SJSA1 (cell line): ENCODE measurements around the gene CPA4. TPM values are rescaled to one million over a fixed set of nuclear protein-coding genes. Genes with fewer than 3 reads are reported as not detected.

ENCODE experiments used
- DNase-seq, 2 experiments: peaks; one replicate each; pipeline ENCODE4 v3.0.0-alpha.2; 2015 to 2020; ENCODE audit warnings: low spot score in 2 of 2, low read depth in 1 of 2
- H3K27ac ChIP-seq: fragments of 250-450 bp; sonication (Bioruptor Pico); 2 replicates; pipeline ENCODE4 v1.5.1; 2020; ENCODE audit warnings: mild to moderate bottlenecking, moderate library complexity
- H3K27me3 ChIP-seq: fragments of 250-450 bp; sonication (Bioruptor Pico); replicated peaks from 2 replicates; pipeline ENCODE4 v1.5.1; 2020; ENCODE audit warnings: mild to moderate bottlenecking, moderate library complexity
- H3K36me3 ChIP-seq: fragments of 250-450 bp; sonication (Bioruptor Pico); 2 replicates; pipeline ENCODE4 v1.5.1; 2020; ENCODE audit warnings: mild to moderate bottlenecking
- H3K4me1 ChIP-seq: fragments of 250-450 bp; sonication (Bioruptor Pico); replicated peaks from 2 replicates; pipeline ENCODE4 v1.6.1; 2021; ENCODE audit warnings: mild to moderate bottlenecking
- H3K4me3 ChIP-seq: fragments of 250-450 bp; sonication (Bioruptor Pico); 2 replicates; pipeline ENCODE4 v1.5.1; 2020; ENCODE audit warnings: mild to moderate bottlenecking
- H3K9me3 ChIP-seq: fragments of 250-450 bp; sonication (Bioruptor Pico); replicated peaks from 2 replicates; pipeline ENCODE4 v1.5.1; 2020; ENCODE audit warnings: mild to moderate bottlenecking
- total RNA-seq: library from RNA; depleted of rRNA; stranded (reverse); fragments of >200 nt; shearing (Covaris generic); gene quantifications from 2 replicates; pipeline ENCODE4 v1.2.3, GENCODE V29; 2014

The CPA4 gene
- total RNA-seq, 1 experiment from 2014 or later: 12.0 TPM

DNA sequence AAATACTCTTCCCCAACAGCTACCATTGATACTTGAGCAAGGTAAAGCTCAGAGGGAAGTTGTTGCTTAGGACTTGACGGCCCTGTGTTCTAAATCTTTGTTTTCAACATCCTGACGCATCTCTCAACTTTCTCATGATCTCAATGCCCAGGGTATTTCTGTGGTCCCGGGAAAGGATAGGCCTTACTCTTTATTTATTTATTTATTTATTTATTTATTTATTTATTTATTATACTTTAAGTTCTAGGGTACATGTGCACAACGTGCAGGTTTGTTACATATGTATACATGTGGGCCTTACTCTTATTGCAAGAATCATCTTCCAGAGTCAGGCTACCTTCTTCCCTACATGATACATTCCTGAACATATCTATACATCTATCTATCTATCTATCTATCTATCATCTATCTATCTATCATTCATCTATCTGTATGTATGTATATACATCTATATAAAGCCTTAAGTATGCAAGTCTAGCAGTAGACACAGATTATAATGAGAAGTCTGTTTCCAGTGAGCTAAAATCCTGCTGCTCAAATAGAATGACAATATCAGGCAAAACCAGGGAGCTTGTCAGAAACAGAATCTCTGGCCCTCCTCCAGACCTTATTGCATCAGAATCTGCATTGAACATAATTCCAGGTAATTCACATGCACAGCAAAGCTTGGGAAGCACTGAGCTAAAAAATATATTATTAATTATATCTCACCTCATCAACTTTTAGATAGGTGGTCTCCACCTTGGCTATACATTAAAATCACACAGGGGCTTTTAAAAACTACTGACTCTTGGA is 39.5 kb downstream of the CPA4 start:
- Histone ChIP-seq H3K4me3 (no peak overlapping the region), H3K4me1 (peaks cover 7% of the 10 kb centered on the region; the same call in 1 of the 2 replicates), H3K27ac (no peak overlapping the region), H3K36me3 (no peaks in the 10 kb centered on the region), H3K27me3 (no peaks in the 10 kb centered on the region), H3K9me3 (no peaks in the 10 kb centered on the region)
- no peak for DNase-seq

DNA sequence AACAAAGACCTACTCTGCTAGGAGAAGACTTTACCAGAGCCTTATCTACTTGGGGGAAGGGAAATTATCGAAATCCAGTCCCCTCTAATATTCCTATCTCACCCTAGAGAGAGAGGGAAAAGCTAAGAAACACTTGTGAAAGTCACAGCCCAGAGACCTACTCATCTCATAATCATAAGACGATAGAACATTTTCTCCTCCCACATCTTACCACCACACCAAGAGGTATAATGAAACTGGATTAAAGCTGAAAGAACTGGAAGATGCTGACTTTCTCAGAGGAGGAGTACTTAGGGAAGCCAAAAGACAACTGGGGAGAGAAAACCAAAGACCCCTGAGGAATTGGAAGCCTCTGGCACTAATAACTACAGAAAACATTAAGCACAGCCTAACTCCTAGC is 40.9 kb downstream of the CPA4 start:
- no peak for DNase-seq
- no peaks in the 10 kb centered on the region for H3K9me3 ChIP-seq
- H3K27me3 ChIP-seq: no peaks in the 10 kb centered on the region
- H3K4me1 ChIP-seq: peaks cover 7% of the 10 kb centered on the region; the same call in 1 of the 2 replicates
- H3K36me3 ChIP-seq: no peaks in the 10 kb centered on the region
- no peak overlapping the region for H3K4me3 ChIP-seq
- no peak overlapping the region for H3K27ac ChIP-seq

DNA sequence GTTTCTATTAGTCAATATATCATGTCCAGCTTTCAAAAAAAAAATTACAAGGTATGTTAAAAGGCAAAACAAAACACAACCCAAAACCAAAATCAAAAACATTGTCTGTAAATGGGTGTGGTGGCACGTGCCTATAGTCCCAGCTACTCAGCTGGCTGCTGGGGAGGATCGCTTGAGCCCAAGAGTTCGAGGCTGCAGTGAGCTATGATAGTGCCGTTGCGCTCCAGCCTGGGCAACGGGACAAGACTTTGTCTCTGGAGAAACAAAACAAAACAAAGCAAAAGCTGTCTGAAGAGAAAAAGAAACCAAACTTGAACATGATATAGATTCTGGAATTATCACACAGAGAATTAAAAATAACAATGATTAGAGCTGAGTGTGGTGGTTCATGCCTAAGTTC is 41.3 kb downstream of the CPA4 start:
- no peak for DNase-seq
- peaks cover 7% of the 10 kb centered on the region; the same call in 1 of the 2 replicates for H3K4me1 ChIP-seq
- no peak overlapping the region for H3K27ac ChIP-seq
- no peaks in the 10 kb centered on the region for H3K9me3 ChIP-seq
- H3K27me3 ChIP-seq: no peaks in the 10 kb centered on the region
- no peak overlapping the region for H3K4me3 ChIP-seq
- H3K36me3 ChIP-seq: no peaks in the 10 kb centered on the region

DNA sequence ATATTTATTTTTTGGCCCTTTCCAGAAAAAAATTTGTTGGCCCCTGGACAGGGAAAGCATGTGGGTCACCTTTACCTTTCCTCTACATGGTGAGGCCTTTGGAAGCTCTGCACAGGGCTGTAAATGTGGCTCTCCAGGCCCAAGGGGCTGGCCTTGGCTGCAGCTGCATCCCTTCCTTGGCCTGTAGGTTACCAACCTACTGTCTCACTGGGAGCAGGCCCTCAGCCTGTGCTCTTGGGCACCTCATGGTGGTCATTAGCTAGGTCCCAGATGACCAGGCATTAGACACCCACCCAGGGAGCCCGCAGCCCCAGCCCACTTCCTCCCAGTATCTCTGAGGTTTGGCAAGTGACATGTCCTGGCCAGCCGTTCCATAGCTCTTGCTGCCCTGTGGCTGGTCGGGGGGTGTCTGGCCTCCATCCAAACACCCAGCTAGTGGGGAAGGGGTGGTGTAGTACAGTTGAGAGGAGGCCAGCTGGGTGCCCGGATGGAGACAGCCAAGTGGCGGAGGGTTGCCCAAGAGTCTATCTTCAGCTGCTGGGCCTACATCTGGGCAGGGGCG is 44.5 kb downstream of the CPA4 start:
- Histone ChIP-seq H3K4me1 (peaks cover 7% of the 10 kb centered on the region; the same call in 1 of the 2 replicates), H3K9me3 (no peaks in the 10 kb centered on the region), H3K36me3 (no peaks in the 10 kb centered on the region), H3K27me3 (no peaks in the 10 kb centered on the region), H3K27ac (no peak overlapping the region), H3K4me3 (no peak overlapping the region)
- DNase-seq: no peak

DNA sequence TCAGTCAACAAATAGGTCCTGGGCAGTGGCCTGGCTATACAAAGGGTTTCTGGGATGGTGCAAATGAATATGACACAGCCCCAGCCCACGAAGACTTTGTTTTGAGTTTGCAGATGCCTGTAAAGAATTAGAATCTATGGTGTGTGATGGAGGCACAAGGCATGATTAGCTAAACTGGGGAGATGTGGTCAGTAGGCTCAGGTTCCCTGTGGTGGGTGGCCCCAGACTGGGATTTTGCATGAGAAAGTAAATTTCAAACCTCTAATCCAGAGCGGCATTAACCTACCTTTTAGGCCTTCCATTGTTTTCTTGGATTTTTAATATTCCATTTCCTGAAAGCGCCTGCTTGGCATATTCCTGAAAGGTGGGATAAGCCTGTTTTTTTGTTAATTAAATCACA is 45.3 kb downstream of the CPA4 start:
- no peak for DNase-seq
- no peak overlapping the region for H3K4me3 ChIP-seq
- no peaks in the 10 kb centered on the region for H3K9me3 ChIP-seq
- no peaks in the 10 kb centered on the region for H3K36me3 ChIP-seq
- no peaks in the 10 kb centered on the region for H3K27me3 ChIP-seq
- H3K27ac ChIP-seq: no peak overlapping the region
- peaks cover 7% of the 10 kb centered on the region; the same call in 1 of the 2 replicates for H3K4me1 ChIP-seq

DNA sequence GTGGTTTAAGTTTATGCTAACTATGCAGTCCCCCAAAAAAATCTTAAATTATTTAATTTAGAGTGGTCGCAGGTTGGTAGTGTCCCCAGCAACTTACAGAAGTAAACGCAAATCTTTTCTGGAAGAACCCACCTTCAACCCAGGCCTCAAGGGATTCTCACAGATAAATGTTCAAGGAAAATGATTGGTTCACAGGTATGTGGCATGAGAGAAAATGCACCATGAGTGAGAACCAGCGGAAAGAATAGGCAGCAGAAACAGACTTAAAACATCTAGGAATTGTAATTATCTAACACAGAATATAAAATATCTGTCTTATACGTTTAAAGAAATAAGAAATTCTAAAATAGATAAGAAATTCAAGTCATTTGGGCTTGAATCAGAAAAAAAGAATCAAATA is 48.9 kb downstream of the CPA4 start:
- Histone ChIP-seq H3K27ac (no peak overlapping the region), H3K9me3 (no peaks in the 10 kb centered on the region), H3K36me3 (no peaks in the 10 kb centered on the region), H3K4me3 (no peak overlapping the region), H3K27me3 (no peaks in the 10 kb centered on the region), H3K4me1 (no peaks in the 10 kb centered on the region)
- DNase-seq: no peak

DNA sequence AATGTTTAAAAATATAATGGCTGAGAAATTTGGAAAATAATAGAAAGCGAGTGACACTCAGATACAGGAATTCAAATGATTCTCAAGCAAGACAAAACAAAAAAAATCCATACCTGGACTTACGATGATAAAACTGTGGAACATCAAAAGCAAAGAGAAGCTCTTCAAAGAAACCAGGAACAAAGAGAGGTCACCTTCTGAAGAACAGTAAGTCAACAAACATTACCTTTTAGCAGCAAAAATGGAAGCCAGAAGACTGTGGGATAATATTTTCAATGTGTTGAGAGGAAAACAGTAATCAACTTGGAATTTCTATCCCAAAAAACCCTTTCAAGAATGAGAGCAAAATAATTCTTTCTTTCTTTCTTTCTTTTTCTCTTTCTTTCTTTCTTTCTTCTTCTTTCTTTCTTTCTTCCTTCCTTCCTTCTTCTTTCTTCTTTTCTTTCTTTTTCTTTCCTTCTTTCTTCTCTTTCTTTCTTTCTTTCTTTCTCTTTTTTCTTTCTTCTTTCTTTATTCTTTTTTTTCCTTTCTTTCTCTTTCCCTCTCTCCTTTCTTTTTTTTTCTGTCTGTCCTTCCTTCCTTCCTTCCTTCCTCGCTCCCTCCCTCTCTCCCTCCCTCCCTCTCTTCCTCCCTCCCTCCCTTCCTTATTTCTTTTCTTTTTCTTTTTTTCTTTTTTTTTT is 49.9 kb downstream of the CPA4 start:
- no peaks in the 10 kb centered on the region for H3K36me3 ChIP-seq
- H3K4me1 ChIP-seq: no peaks in the 10 kb centered on the region
- H3K4me3 ChIP-seq: no peak overlapping the region
- no peaks in the 10 kb centered on the region for H3K9me3 ChIP-seq
- H3K27ac ChIP-seq: no peak overlapping the region; the same call in 1 of the 2 replicates
- H3K27me3 ChIP-seq: no peaks in the 10 kb centered on the region
- no peak for DNase-seq

DNA sequence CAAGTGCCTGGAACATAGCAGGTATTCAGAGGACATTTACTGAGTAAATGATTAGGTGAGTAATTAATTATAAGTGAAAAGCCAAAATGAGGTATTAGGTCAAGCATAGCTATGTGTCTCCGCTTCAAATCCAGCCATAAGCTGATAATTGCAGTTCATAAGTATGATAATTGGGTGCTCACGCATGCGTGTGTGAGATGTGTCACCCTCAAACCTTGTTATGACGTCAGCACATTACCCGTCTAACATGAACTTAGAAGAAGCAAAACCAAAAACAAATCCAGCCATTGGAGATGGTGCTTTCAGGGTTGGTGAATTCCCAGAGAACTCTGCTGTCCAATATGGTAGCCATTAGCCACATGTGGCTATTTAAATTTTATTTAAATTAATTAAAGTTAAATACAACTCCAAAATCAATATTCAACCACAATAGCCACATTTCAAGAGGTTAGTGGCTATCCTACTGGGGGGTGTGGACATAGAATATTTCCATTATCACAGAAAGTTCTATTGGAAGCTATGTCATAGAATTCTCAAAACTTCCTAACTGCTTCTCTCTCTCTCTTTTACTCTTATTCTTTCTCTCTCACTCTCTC is 51.4 kb downstream of the CPA4 start, which contains the start of gene CPA5:
Gene CPA5, plus strand, starts transcription at position 546 of the 596 bp plus-strand sequence. CDS start 1,670 bp downstream, outside the sequence.
- no peak for DNase-seq
- H3K27ac ChIP-seq: no peak within 1 kb of the TSS
- H3K36me3 ChIP-seq: no peaks in the 10 kb centered on the region
- no peaks in the 10 kb centered on the region for H3K27me3 ChIP-seq
- H3K4me3 ChIP-seq: no peak within 1 kb of the TSS
- no peaks in the 10 kb centered on the region for H3K9me3 ChIP-seq
- no peaks in the 10 kb centered on the region for H3K4me1 ChIP-seq

DNA sequence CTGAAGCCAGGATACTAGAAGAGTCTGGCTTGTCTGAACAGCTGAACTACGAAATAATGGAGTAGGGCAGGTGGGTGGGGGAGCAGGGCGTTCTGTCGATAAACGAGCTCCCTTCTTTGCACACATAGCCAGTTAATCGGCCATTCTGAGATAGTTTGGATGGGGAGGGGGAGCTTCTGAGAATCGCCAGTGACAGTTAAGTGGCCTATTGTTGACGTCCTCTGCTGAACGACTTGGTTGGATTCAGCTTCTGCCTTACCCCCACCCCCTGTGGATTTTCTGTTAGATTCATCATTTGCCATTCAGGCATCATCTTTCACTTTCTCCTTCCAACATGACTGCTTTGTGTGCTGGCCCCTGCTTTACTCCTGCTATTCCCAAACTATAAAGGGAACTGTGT is 52.2 kb downstream of the CPA4 start:
- Histone ChIP-seq H3K4me3 (no peak overlapping the region), H3K4me1 (no peaks in the 10 kb centered on the region), H3K27me3 (no peaks in the 10 kb centered on the region), H3K27ac (no peak overlapping the region), H3K9me3 (no peaks in the 10 kb centered on the region), H3K36me3 (no peaks in the 10 kb centered on the region)
- no peak for DNase-seq

DNA sequence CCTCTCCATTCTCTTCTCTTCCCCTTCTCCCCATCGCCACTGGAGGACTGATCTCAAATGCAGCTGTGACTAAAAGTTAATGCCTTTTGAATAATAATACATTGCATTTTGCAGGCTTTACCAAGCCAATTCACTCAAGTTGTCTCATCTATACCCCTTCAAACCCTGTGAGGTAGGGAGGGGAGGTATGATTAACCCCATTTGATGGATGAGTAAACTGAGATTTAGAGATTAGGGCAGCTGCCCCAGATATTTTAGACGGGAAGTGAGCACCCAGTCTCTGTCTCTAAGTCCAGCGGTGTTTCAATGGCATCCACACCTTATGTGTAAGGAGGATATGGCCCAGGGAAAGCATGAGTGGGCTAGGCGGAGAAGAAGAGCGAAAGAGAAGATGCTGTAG is 52.8 kb downstream of the CPA4 start:
- Histone ChIP-seq H3K4me1 (peaks cover 3% of the 10 kb centered on the region), H3K27ac (no peak overlapping the region), H3K36me3 (no peaks in the 10 kb centered on the region), H3K4me3 (no peak overlapping the region), H3K9me3 (no peaks in the 10 kb centered on the region), H3K27me3 (no peaks in the 10 kb centered on the region)
- DNase-seq: no peak

DNA sequence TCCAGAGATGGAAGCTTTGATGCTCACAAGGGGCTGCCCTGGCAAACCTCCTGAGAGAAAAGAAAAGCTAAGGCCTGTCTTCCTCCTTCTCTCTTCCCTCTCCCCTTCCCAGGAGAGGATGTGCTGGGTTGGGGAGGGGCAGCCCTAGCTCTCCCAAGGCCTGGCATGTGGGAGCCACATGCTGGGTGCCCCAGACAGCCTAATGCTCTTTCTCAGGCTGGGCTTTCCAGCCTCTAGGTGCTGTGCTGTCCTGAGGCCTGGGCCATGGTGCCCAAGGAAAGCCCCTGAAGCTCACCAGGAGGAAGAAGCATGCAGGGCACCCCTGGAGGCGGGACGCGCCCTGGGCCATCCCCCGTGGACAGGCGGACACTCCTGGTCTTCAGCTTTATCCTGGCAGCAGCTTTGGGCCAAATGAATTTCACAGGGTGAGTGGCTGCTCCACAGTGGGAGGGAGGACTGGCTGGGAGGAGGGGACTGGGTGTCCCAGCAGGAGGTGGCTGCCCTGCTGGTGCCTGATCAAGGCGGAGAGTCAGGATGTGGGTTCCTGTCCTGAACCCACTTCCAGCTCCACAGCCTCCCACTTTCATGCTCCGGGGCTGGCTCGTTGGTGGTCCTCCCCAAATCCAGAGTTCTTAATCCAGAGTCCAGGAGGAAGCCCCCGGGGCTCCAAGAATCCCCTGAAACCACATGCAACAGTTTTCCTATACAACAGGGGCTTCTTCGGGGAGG is 53.4 kb downstream of the CPA4 start:
- Histone ChIP-seq H3K4me1 (peaks cover 10% of the 10 kb centered on the region), H3K27me3 (no peaks in the 10 kb centered on the region), H3K27ac (no peak overlapping the region), H3K36me3 (no peaks in the 10 kb centered on the region), H3K9me3 (no peaks in the 10 kb centered on the region), H3K4me3 (no peak overlapping the region)
- DNase-seq: no peak

DNA sequence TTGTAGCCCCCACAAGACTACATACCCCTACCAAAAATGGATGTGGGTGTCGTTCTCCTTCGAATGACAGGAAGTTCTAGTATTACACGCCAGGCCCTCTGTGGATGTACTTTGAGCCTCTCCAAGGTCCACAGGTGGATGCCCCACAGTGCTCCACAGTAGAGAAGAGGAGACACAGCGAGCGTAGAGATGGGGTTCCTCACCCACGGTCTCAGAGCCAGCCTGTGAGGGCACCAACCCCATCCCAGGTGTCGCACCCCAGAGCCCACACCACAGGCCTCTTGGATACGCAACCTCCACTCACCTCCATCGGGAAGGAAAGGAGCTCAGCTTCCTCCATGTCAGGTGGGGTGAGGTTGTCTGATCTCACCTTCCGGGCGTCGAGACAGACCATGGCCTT is 54.0 kb downstream of the CPA4 start:
- Histone ChIP-seq H3K27ac (no peak overlapping the region), H3K27me3 (no peaks in the 10 kb centered on the region), H3K36me3 (no peaks in the 10 kb centered on the region), H3K9me3 (no peaks in the 10 kb centered on the region), H3K4me1 (peaks cover 16% of the 10 kb centered on the region), H3K4me3 (no peak overlapping the region)
- DNase-seq: no peak
